HEK293 (cell line): ENCODE measurements around the gene LRRIQ3.

Experiments
- CTCF ChIA-PET: fragments of 350-600 bp; formaldehyde crosslinking; extraction: SDS; loops from one replicate; lab custom pipeline; 2021; ENCODE audit warnings: antibody characterized with exemption; lab: Yijun Ruan, JAX
- POLR2A ChIA-PET: fragments of 300-600 bp; formaldehyde crosslinking; extraction: SDS; loops from one replicate; lab custom pipeline; 2020; ENCODE audit warnings: antibody characterized with exemption, inconsistent platforms; lab: Yijun Ruan, JAX
- H3K27ac ChIP-seq: fragments of 200-500 bp; sonication (Bioruptor generic); 2 replicates; pipeline ENCODE4 v1.5.1; 2014; ENCODE audit warnings: low read depth, low read length, control low read depth, inconsistent platforms; ENCODE audit errors: extremely low read depth
- H3K36me3 ChIP-seq, 2 experiments: fragments of 200-500 bp in 1 of 2; sonication (Bioruptor generic) in 1 of 2; 1 replicate in 1 of 2; 2 replicates in 1 of 2; pipeline ENCODE4 v1.5.1; 2014 to 2017; ENCODE audit warnings: inconsistent platforms in 2 of 2, low read length in 2 of 2; ENCODE audit not compliant: control insufficient read depth in 2 of 2, insufficient read depth in 1 of 2
- H3K4me1 ChIP-seq: fragments of 200-500 bp; sonication (Bioruptor generic); 2 replicates; pipeline ENCODE4 v1.5.1; 2014; ENCODE audit warnings: mild to moderate bottlenecking, low read length, inconsistent platforms; ENCODE audit not compliant: control insufficient read depth, insufficient read depth
- H3K4me3 ChIP-seq: 2 replicates; pipeline ENCODE4 v1.5.1; 2011; ENCODE audit warnings: low read depth, mild to moderate bottlenecking, control low read depth, low read length, moderate library complexity
- H3K9me3 ChIP-seq: fragments of 200-500 bp; sonication (Bioruptor generic); 2 replicates; pipeline ENCODE4 v1.5.1; 2014; ENCODE audit warnings: low read depth, low read length, inconsistent platforms; ENCODE audit not compliant: control insufficient read depth, insufficient read depth
- FEZF1 ChIP-seq: fragments of 450-650 bp; formaldehyde crosslinking; IDR thresholded peaks from 2 replicates; pipeline ENCODE4 v1.5.1; 2016; ENCODE audit warnings: missing biosample characterization, missing genetic modification characterization
- HOXA7 ChIP-seq: sonication (generic); formaldehyde crosslinking; IDR thresholded peaks from 2 replicates; pipeline ENCODE4 v1.8.1; 2022; ENCODE audit warnings: missing genetic modification reagents, borderline replicate concordance
- HOXC10 ChIP-seq: sonication (generic); formaldehyde crosslinking; IDR thresholded peaks from 2 replicates; pipeline ENCODE4 v1.8.1; 2023; ENCODE audit warnings: mild to moderate bottlenecking, missing genetic modification reagents
- SALL2 ChIP-seq: fragments of 450-650 bp; formaldehyde crosslinking; IDR thresholded peaks from 2 replicates; pipeline ENCODE4 v1.5.0; 2017; ENCODE audit warnings: missing biosample characterization, mild to moderate bottlenecking, missing genetic modification characterization, borderline replicate concordance
- ZEB2 ChIP-seq: fragments of 450-650 bp; formaldehyde crosslinking; IDR thresholded peaks from 2 replicates; pipeline ENCODE4 v1.5.1; 2016; ENCODE audit warnings: missing biosample characterization, missing genetic modification characterization
- ZFP69B ChIP-seq: fragments of 450-650 bp; formaldehyde crosslinking; IDR thresholded peaks from 2 replicates; pipeline ENCODE4 v1.5.1; 2016; ENCODE audit warnings: missing biosample characterization, missing genetic modification characterization
- ZNF10 ChIP-seq: fragments of 450-650 bp; formaldehyde crosslinking; IDR thresholded peaks from 2 replicates; pipeline ENCODE4 v1.5.1; 2017; ENCODE audit warnings: missing biosample characterization, missing genetic modification characterization
- ZNF404 ChIP-seq: fragments of 450-650 bp; formaldehyde crosslinking; IDR thresholded peaks from 2 replicates; pipeline ENCODE4 v1.5.1; 2017; ENCODE audit warnings: missing biosample characterization, missing genetic modification characterization
- ZNF473 ChIP-seq: fragments of 450-650 bp; formaldehyde crosslinking; IDR thresholded peaks from 2 replicates; pipeline ENCODE4 v1.5.1; 2017; ENCODE audit warnings: missing biosample characterization, missing genetic modification characterization
- ZNF514 ChIP-seq: fragments of 450-650 bp; formaldehyde crosslinking; IDR thresholded peaks from 2 replicates; pipeline ENCODE4 v1.5.1; 2016; ENCODE audit warnings: missing biosample characterization, missing genetic modification characterization
- ZNF596 ChIP-seq: fragments of 450-650 bp; IDR thresholded peaks from 2 replicates; pipeline ENCODE4 v1.5.0; 2018; ENCODE audit warnings: missing biosample characterization, mild to moderate bottlenecking, missing genetic modification characterization, moderate library complexity
- ZNF623 ChIP-seq: fragments of 450-650 bp; formaldehyde crosslinking; IDR thresholded peaks from 2 replicates; pipeline ENCODE4 v1.5.1; 2016; ENCODE audit warnings: missing biosample characterization, missing genetic modification characterization
- ZNF701 ChIP-seq: fragments of 450-650 bp; formaldehyde crosslinking; IDR thresholded peaks from 2 replicates; pipeline ENCODE4 v1.5.1; 2016; ENCODE audit warnings: missing biosample characterization, missing genetic modification characterization
- TF ChIP-seq, protein P1 (sequence below): fragments of 450-650 bp; formaldehyde crosslinking; IDR thresholded peaks from 2 replicates; pipeline ENCODE4 v1.5.1; 2016; ENCODE audit warnings: missing biosample characterization, missing genetic modification characterization
- TF ChIP-seq, protein P2 (sequence below): fragments of 450-650 bp; formaldehyde crosslinking; IDR thresholded peaks from 2 replicates; pipeline ENCODE4 v1.5.1; 2016; ENCODE audit warnings: missing biosample characterization, missing genetic modification characterization, low read depth
- TF ChIP-seq, protein P3 (sequence below): fragments of 450-650 bp; formaldehyde crosslinking; optimal IDR thresholded peaks from 2 replicates; pipeline ENCODE3; 2016; ENCODE audit warnings: missing biosample characterization, mild to moderate bottlenecking, missing genetic modification characterization
- TF ChIP-seq, protein P4 (sequence below): fragments of 450-650 bp; formaldehyde crosslinking; IDR thresholded peaks from 2 replicates; pipeline ENCODE4 v1.5.1; 2016; ENCODE audit warnings: missing biosample characterization, missing genetic modification characterization
- TF ChIP-seq, protein P5 (sequence below): fragments of 450-650 bp; formaldehyde crosslinking; IDR thresholded peaks from 2 replicates; pipeline ENCODE4 v1.5.1; 2016; ENCODE audit warnings: missing biosample characterization, missing genetic modification characterization

The LRRIQ3 gene

GRCh38 chr1:73980324-73981040, 217.5 kb downstream of the LRRIQ3 start:
- POLR2A ChIA-PET: no interaction called here
- Histone ChIP-seq H3K36me3 (no peaks in the 10 kb centered on the region), H3K4me3 (no peak overlapping the region), H3K4me1 (no peaks in the 10 kb centered on the region), H3K27ac (no peak overlapping the region), H3K9me3 (no peaks in the 10 kb centered on the region)
- TF ChIP-seq ZNF623 (tag by site-specific recombination) (no peak), ZEB2 (tag by site-specific recombination) (no peak), ZNF10 (tag by site-specific recombination) (no peak), ZNF701 (tag by site-specific recombination) (no peak), HOXA7 (CRISPR knock-in tag) (no peak), ZNF473 (tag by site-specific recombination) (no peak), SALL2 (tag by site-specific recombination) (no peak), ZFP69B (tag by site-specific recombination) (no peak)
- TF ChIP-seq, protein P1, sequence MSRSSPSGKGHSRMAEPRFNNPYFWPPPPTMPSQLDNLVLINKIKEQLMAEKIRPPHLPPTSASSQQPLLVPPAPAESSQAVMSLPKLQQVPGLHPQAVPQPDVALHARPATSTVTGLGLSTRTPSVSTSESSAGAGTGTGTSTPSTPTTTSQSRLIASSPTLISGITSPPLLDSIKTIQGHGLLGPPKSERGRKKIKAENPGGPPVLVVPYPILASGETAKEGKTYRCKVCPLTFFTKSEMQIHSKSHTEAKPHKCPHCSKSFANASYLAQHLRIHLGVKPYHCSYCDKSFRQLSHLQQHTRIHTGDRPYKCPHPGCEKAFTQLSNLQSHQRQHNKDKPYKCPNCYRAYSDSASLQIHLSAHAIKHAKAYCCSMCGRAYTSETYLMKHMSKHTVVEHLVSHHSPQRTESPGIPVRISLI (tag by site-specific recombination): no peak
- TF ChIP-seq, protein P2, sequence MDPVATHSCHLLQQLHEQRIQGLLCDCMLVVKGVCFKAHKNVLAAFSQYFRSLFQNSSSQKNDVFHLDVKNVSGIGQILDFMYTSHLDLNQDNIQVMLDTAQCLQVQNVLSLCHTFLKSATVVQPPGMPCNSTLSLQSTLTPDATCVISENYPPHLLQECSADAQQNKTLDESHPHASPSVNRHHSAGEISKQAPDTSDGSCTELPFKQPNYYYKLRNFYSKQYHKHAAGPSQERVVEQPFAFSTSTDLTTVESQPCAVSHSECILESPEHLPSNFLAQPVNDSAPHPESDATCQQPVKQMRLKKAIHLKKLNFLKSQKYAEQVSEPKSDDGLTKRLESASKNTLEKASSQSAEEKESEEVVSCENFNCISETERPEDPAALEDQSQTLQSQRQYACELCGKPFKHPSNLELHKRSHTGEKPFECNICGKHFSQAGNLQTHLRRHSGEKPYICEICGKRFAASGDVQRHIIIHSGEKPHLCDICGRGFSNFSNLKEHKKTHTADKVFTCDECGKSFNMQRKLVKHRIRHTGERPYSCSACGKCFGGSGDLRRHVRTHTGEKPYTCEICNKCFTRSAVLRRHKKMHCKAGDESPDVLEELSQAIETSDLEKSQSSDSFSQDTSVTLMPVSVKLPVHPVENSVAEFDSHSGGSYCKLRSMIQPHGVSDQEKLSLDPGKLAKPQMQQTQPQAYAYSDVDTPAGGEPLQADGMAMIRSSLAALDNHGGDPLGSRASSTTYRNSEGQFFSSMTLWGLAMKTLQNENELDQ (tag by site-specific recombination): no peak
- CTCF ChIA-PET: interaction anchor here (0.7 kb wide), 1 partner anchor 321 kb away, joined by 3 read pairs; no protein-coding TSS in a partner anchor

GRCh38 chr1:73979684-73980083, 218.3 kb downstream of the LRRIQ3 start:
- CTCF ChIA-PET: interaction anchor here (0.8 kb wide), 1 partner anchor 489 kb away, joined by 5 read pairs; no protein-coding TSS in a partner anchor
- H3K4me3 ChIP-seq: no peak overlapping the region
- TF ChIP-seq, protein P3, sequence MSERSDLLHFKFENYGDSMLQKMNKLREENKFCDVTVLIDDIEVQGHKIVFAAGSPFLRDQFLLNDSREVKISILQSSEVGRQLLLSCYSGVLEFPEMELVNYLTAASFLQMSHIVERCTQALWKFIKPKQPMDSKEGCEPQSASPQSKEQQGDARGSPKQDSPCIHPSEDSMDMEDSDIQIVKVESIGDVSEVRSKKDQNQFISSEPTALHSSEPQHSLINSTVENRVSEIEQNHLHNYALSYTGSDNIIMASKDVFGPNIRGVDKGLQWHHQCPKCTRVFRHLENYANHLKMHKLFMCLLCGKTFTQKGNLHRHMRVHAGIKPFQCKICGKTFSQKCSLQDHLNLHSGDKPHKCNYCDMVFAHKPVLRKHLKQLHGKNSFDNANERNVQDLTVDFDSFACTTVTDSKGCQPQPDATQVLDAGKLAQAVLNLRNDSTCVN (tag by site-specific recombination): no peak
- TF ChIP-seq, protein P4, sequence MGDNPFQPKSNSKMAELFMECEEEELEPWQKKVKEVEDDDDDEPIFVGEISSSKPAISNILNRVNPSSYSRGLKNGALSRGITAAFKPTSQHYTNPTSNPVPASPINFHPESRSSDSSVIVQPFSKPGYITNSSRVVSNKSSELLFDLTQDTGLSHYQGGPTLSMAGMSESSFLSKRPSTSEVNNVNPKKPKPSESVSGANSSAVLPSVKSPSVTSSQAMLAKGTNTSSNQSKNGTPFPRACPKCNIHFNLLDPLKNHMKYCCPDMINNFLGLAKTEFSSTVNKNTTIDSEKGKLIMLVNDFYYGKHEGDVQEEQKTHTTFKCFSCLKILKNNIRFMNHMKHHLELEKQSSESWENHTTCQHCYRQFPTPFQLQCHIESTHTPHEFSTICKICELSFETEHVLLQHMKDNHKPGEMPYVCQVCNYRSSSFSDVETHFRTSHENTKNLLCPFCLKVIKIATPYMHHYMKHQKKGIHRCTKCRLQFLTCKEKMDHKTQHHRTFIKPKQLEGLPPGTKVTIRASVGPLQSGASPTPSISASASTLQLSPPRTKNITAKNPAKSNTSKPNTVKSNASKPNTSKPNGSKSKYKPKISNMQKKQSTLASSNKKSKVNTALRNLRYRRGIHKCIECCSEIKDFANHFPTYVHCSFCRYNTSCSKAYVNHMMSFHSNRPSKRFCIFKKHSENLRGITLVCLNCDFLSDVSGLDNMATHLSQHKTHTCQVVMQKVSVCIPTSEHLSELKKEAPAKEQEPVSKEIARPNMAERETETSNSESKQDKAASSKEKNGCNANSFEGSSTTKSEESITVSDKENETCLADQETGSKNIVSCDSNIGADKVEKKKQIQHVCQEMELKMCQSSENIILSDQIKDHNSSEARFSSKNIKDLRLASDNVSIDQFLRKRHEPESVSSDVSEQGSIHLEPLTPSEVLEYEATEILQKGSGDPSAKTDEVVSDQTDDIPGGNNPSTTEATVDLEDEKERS (tag by site-specific recombination): no peak
- H3K27ac ChIP-seq: no peak overlapping the region
- H3K9me3 ChIP-seq: no peaks in the 10 kb centered on the region
- H3K4me1 ChIP-seq: no peaks in the 10 kb centered on the region
- H3K36me3 ChIP-seq: no peaks in the 10 kb centered on the region
- POLR2A ChIA-PET: no interaction called here

GRCh38 chr1:73978964-73979363, 219.0 kb downstream of the LRRIQ3 start:
- Histone ChIP-seq H3K27ac (no peak overlapping the region), H3K4me3 (no peak overlapping the region), H3K36me3 (no peaks in the 10 kb centered on the region), H3K4me1 (no peaks in the 10 kb centered on the region), H3K9me3 (no peaks in the 10 kb centered on the region)
- POLR2A ChIA-PET: no interaction called here
- CTCF ChIA-PET: interaction anchor here (0.8 kb wide), 1 partner anchor 490 kb away, joined by 5 read pairs; no protein-coding TSS in a partner anchor
- no peak for TF ChIP-seq HOXC10 (CRISPR knock-in tag)
- no peak for TF ChIP-seq ZNF596 (tag by site-specific recombination)
- no peak for TF ChIP-seq FEZF1 (tag by site-specific recombination)
- TF ChIP-seq ZNF404 (tag by site-specific recombination): no peak
- TF ChIP-seq ZNF514 (tag by site-specific recombination): no peak
- TF ChIP-seq, protein P5, sequence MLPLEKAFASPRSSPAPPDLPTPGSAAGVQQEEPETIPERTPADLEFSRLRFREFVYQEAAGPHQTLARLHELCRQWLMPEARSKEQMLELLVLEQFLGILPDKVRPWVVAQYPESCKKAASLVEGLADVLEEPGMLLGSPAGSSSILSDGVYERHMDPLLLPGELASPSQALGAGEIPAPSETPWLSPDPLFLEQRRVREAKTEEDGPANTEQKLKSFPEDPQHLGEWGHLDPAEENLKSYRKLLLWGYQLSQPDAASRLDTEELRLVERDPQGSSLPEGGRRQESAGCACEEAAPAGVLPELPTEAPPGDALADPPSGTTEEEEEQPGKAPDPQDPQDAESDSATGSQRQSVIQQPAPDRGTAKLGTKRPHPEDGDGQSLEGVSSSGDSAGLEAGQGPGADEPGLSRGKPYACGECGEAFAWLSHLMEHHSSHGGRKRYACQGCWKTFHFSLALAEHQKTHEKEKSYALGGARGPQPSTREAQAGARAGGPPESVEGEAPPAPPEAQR (tag by site-specific recombination): no peak
